ENCODE data around the gene PDE4B. TPM values are rescaled to one million over a fixed set of nuclear protein-coding genes. Genes with fewer than 3 reads are reported as not detected.
A peak's percentile ranks its signal among the peaks of the same experiment; 100 is the strongest.

The PDE4B gene
- total RNA-seq, 1 donor from 2014 or later = 7.6 TPM

DNA sequence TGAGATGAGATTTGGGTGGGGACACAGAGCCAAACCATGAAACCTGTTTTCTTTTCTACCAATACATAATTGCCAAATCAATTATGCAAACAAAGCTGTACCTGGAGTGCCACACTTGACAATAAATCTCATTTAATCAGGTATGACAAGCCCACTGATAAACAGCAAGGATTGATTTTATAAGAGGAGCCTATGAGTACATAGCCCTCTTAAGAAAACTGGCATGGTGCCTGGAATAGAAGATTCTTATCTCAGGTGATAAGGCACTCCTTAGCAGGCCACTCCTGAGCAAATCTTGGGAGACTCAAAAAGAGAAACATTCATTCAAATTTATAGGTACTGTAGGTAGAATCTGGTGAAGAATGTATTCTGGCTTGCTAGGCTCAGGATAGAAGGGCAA is 28.6 kb upstream of the PDE4B start:
- FAIRE-seq (no peak), DNase-seq (ENCODE audit: low read depth) (no peak)
- Mint-ChIP-seq H3K27me3 (ENCODE audit: low read depth, unreplicated experiment) (no peaks in the 10 kb centered on the region), H3K4me1 (ENCODE audit: low read depth, unreplicated experiment) (no peaks in the 10 kb centered on the region), H3K27ac (ENCODE audit: unreplicated experiment) (no peak overlapping the region), H3K9me3 (ENCODE audit: unreplicated experiment) (peaks cover 2% of the 10 kb centered on the region), H3K36me3 (ENCODE audit: low read depth, unreplicated experiment) (no peaks in the 10 kb centered on the region), H3K4me3 (ENCODE audit: unreplicated experiment) (no peak overlapping the region)
- no peaks in the 10 kb centered on the region for H3K27me3 ChIP-seq (ENCODE audit: insufficient read depth, low read length)
- H4K20me1 ChIP-seq (ENCODE audit: insufficient read depth, low read length) = no peaks in the 10 kb centered on the region
- H3K9ac ChIP-seq (ENCODE audit: low read length) = no peak overlapping the region
- no peaks in the 10 kb centered on the region for H3K9me3 ChIP-seq (ENCODE audit: insufficient read depth, low read depth, low read length)
- TF ChIP-seq, protein P1, sequence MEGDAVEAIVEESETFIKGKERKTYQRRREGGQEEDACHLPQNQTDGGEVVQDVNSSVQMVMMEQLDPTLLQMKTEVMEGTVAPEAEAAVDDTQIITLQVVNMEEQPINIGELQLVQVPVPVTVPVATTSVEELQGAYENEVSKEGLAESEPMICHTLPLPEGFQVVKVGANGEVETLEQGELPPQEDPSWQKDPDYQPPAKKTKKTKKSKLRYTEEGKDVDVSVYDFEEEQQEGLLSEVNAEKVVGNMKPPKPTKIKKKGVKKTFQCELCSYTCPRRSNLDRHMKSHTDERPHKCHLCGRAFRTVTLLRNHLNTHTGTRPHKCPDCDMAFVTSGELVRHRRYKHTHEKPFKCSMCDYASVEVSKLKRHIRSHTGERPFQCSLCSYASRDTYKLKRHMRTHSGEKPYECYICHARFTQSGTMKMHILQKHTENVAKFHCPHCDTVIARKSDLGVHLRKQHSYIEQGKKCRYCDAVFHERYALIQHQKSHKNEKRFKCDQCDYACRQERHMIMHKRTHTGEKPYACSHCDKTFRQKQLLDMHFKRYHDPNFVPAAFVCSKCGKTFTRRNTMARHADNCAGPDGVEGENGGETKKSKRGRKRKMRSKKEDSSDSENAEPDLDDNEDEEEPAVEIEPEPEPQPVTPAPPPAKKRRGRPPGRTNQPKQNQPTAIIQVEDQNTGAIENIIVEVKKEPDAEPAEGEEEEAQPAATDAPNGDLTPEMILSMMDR (IDR thresholded peaks at IDR 0.05; ENCODE audit: insufficient read depth, low read depth, low read length) = no peak
- no peaks in the 10 kb centered on the region for H3K4me1 ChIP-seq (ENCODE audit: insufficient read depth, low read length)
- no peak overlapping the region for H3K27ac ChIP-seq (ENCODE audit: low read depth, low read length)
- H3K36me3 ChIP-seq (ENCODE audit: insufficient read depth, low read length) = no peaks in the 10 kb centered on the region
- H2AFZ ChIP-seq (ENCODE audit: low read depth, low read length) = no peak overlapping the region
- no peaks in the 10 kb centered on the region for H3K79me2 ChIP-seq (ENCODE audit: insufficient read depth, low read length)
- no peak overlapping the region for H3K4me3 ChIP-seq (ENCODE audit: insufficient read depth, low read depth, low read length)
- no peak overlapping the region for H3K4me2 ChIP-seq (ENCODE audit: low read length)

- Histone ChIP-seq H2AFZ (ENCODE audit: low read depth, low read length) (no peak overlapping the region), H3K27ac (ENCODE audit: low read depth, low read length) (no peak overlapping the region), H3K4me2 (ENCODE audit: low read length) (no peak overlapping the region), H3K9ac (ENCODE audit: low read length) (no peak overlapping the region), H3K36me3 (ENCODE audit: insufficient read depth, low read length) (no peaks in the 10 kb centered on the region), H3K27me3 (ENCODE audit: insufficient read depth, low read length) (no peaks in the 10 kb centered on the region), H3K4me3 (ENCODE audit: insufficient read depth, low read depth, low read length) (no peak overlapping the region), H3K79me2 (ENCODE audit: insufficient read depth, low read length) (no peaks in the 10 kb centered on the region), H3K4me1 (ENCODE audit: insufficient read depth, low read length) (no peaks in the 10 kb centered on the region), H4K20me1 (ENCODE audit: insufficient read depth, low read length) (no peaks in the 10 kb centered on the region), H3K9me3 (ENCODE audit: insufficient read depth, low read depth, low read length) (no peaks in the 10 kb centered on the region)
- FAIRE-seq (no peak), DNase-seq (ENCODE audit: low read depth) (no peak)
- Mint-ChIP-seq H3K27ac (ENCODE audit: unreplicated experiment) (no peak overlapping the region), H3K4me3 (ENCODE audit: unreplicated experiment) (no peak overlapping the region), H3K36me3 (ENCODE audit: low read depth, unreplicated experiment) (no peaks in the 10 kb centered on the region), H3K9me3 (ENCODE audit: unreplicated experiment) (peaks cover 2% of the 10 kb centered on the region), H3K27me3 (ENCODE audit: low read depth, unreplicated experiment) (no peaks in the 10 kb centered on the region), H3K4me1 (ENCODE audit: low read depth, unreplicated experiment) (no peaks in the 10 kb centered on the region)
- TF ChIP-seq, protein P1 (IDR thresholded peaks at IDR 0.05; ENCODE audit: insufficient read depth, low read depth, low read length) = no peak
- no peak for TF ChIP-seq EZH2 (IDR thresholded peaks at IDR 0.05; ENCODE audit: insufficient read depth, low read length)
These were observed 27.1 kb upstream of the PDE4B start for GRCh38 chr1:65765631-65766030.

GRCh38 chr1:65769636-65770035 is 23.1 kb upstream of the PDE4B start:
- no peaks in the 10 kb centered on the region for H3K4me1 Mint-ChIP-seq (ENCODE audit: low read depth, unreplicated experiment)
- H3K4me3 ChIP-seq (ENCODE audit: insufficient read depth, low read depth, low read length) = no peak overlapping the region
- H3K27ac Mint-ChIP-seq (ENCODE audit: unreplicated experiment) = no peak overlapping the region
- H3K27ac ChIP-seq (ENCODE audit: low read depth, low read length) = no peak overlapping the region
- no peak overlapping the region for H3K9ac ChIP-seq (ENCODE audit: low read length)
- H4K20me1 ChIP-seq (ENCODE audit: insufficient read depth, low read length) = no peaks in the 10 kb centered on the region
- no peaks in the 10 kb centered on the region for H3K79me2 ChIP-seq (ENCODE audit: insufficient read depth, low read length)
- DNase-seq (ENCODE audit: low read depth) (peak; percentile 27), FAIRE-seq (peak; percentile 9)
- H3K36me3 ChIP-seq (ENCODE audit: insufficient read depth, low read length) = no peaks in the 10 kb centered on the region
- no peak overlapping the region for H3K4me3 Mint-ChIP-seq (ENCODE audit: unreplicated experiment)
- H3K4me1 ChIP-seq (ENCODE audit: insufficient read depth, low read length) = no peaks in the 10 kb centered on the region
- H3K27me3 Mint-ChIP-seq (ENCODE audit: low read depth, unreplicated experiment) = no peaks in the 10 kb centered on the region
- TF ChIP-seq, protein P1 (IDR thresholded peaks at IDR 0.05; ENCODE audit: insufficient read depth, low read depth, low read length) = no peak
- TF ChIP-seq EZH2 (IDR thresholded peaks at IDR 0.05; ENCODE audit: insufficient read depth, low read length) = no peak
- H3K4me2 ChIP-seq (ENCODE audit: low read length) = no peak overlapping the region
- H3K27me3 ChIP-seq (ENCODE audit: insufficient read depth, low read length) = no peaks in the 10 kb centered on the region
- H3K9me3 Mint-ChIP-seq (ENCODE audit: unreplicated experiment) = no peaks in the 10 kb centered on the region
- H3K9me3 ChIP-seq (ENCODE audit: insufficient read depth, low read depth, low read length) = no peaks in the 10 kb centered on the region
- H3K36me3 Mint-ChIP-seq (ENCODE audit: low read depth, unreplicated experiment) = no peaks in the 10 kb centered on the region
- no peak overlapping the region for H2AFZ ChIP-seq (ENCODE audit: low read depth, low read length)
